Measurements from ENCODE around the gene USP43. TPM values are rescaled to one million over a fixed set of nuclear protein-coding genes. Genes with fewer than 3 reads are reported as not detected.

The USP43 gene
- polyA plus RNA-seq, 3 donors = 0.21 to 3.3 (median 0.79) TPM

DNA sequence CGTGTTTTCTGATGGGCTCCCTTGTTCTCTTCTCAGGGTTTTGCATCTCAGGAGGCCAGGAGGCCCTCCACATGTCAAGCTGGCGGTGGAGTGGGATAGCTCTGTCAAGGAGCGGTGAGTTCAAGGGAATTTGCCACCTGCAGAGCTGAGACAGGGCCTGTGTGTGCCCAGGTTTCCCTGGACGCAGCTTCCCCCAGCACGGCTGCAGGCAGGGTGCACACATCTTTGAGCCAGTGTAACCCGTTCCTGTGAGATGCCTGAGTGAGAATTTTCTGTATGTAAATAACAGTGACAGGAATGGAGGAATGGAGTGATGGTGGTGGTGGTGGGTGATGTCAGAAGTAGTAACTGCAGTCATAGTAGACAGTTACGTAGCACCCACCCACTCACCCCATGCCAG is 54.8 kb downstream of the USP43 start:
- WGBS, 3 donors = 92 to 95% (median 93%) methylated on average over 7 of the region's 7 CpGs

DNA sequence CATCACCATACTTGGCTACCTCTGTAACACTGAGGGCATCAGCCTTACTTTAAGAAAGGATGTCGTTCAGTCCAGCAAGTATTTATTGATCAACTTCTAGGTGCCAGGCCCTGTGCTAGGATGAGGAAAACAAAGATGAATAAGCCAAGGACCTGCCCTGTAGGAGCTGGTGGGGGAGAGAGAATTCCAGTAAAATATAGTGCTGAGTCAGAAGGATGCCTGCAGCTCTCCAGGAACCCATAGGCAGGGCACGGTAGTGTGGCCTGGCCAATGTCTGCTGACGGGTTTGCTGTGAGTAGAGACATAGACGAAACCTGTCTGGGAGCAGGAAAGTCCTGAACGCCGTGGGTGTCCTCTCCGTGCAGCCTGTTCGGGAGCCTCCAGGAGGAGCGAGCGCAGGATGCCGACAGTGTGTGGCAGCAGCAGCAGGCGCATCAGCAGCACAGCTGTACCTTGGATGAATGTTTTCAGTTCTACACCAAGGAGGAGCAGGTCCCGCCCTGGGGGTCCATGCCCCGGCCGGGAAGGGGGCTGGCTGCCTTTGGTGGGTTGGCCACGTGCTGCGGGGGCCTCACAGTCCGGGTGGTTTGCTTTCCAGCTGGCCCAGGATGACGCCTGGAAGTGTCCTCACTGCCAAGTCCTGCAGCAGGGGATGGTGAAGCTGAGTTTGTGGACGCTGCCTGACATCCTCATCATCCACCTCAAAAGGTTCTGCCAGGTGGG is 55.6 kb downstream of the USP43 start:
- 71 to 92% (median 72%) methylated on average over 19 to 20 of the region's 20 CpGs for WGBS, 3 donors
- H3K27ac ChIP-seq (ENCODE audit: low read depth, low read length) = no peak overlapping the region

More for the DNA sequence above, 54.8 kb downstream of the USP43 start:
- no peak overlapping the region for H3K27ac ChIP-seq (ENCODE audit: low read depth, low read length)

DNA sequence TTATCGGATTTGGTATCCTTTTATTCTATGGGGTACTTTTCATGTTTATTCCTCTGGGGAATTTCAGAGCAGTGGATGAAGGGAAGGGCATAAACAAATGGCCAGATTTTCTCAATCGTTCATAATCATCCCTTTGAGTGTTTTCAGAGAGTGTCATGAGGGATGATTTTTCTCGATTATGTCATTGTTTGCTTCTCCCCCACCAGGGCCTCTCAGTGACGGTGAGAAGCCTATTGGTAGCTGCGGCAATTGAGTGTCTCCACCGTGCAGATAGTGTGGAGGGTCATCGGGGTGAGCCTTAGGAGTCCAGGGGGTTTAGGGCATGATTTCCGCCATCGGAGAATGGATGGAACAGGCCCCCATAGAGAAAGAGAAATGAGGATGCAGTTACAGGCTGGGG is 57.2 kb downstream of the USP43 start:
- 78 to 83% (median 81%) methylated on average over 9 of the region's 9 CpGs for WGBS, 3 donors
- H3K27ac ChIP-seq (ENCODE audit: low read depth, low read length) = no peak overlapping the region

DNA sequence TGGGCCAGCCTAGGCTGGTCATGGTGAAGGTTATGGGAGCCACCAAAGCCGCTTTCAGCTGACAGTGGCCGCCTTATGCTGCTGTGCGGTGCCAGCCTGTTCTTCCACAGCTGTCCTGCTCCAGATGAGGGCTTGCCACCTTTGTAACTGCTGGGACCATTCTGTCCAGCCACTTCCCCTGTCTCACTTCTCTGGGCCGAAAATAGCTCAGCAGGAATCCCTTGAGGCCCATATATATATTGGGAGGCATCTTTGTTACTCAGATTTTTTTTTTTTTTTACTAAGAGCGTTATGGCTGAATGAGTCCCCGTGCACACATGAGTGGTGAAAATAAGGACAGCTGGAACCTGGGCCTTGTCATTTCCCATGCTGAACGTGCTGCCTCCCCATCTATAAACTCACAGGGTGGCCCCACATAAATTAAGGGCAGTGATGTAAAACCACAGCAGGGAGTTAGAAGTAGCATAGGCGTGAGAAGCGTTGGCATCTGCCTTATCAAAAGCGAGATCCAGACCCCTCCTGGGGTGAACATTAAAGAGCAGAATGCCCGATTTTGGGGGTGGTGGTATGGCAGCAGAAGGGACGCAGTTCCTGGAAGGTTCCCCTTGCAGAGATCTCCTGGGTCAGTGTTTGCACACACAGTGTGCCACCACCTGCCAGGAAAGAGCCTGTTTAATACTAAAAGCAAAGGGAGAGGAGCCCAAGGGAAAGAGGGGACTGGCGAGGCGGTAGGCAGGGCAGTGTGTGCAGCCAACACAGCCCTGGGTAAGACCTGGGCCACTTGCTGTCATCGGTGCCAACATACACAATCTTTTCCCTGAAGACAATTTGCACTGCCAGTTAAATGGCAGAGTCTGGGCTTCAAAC is 57.8 kb downstream of the USP43 start:
- H3K27ac ChIP-seq (ENCODE audit: low read depth, low read length) = no peak overlapping the region
- 85 to 91% (median 86%) methylated on average over 15 of the region's 15 CpGs for WGBS, 3 donors

DNA sequence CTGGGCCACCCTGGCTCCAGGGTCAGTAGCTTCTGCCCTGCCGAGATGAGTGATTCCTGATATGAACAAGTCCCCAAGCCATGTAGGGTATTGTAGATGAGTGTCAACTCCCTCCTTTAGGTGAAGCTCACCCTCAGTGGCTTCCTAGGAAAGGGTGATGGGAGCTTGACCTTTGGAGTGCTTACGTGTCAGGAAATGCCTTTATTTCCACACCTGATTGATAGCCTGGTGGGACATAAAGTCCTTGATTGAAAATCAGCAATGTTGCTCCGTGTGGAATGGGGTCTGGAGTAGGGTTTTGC is 58.4 kb downstream of the USP43 start:
- WGBS, 3 donors = 75 to 81% (median 76%) methylated on average over 3 of the region's 3 CpGs
- H3K27ac ChIP-seq (ENCODE audit: low read depth, low read length) = no peak overlapping the region

DNA sequence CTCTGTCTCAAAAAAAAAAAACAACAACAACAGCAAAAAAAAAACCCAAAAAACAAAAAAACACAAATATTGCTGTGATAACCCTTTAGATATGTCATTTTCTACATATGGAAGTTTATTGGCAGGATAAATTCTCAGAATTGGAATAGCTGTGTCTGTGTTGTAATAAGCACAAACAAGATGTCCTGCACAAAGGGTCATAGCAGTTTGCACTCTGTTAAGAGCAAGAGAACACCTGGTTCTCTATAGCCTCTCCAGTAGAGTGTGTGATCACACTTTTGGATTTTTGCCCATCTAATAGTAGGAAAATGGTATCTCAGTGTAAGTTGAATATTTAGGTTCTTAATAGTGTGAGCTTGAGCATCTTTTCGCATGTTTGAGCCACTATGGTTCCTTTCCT is 60.4 kb downstream of the USP43 start:
- 96 to 100% (median 100%) methylated on average over 1 of the region's 1 CpG for WGBS, 3 donors
- no peak overlapping the region for H3K27ac ChIP-seq (ENCODE audit: low read depth, low read length)

DNA sequence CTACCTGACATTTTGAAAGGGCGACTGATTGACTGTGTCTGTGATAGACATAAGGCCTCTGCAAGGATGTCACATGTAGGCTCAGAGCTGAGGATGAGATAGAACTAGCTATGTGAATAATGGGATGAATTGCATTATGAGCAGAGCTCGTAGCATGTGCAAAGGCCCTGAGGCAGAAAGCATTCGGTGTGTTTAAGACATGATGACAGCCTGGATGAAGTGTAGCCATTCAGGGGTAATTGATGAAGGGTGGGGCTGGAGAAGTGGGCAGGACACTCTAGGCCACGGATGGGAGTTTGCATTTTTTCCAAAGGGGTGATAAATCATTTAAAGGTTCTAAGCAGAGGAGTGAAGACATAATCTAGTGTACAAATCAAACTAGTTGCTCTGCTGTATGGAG is 62.6 kb downstream of the USP43 start:
- H3K27ac ChIP-seq (ENCODE audit: low read depth, low read length) = no peak overlapping the region
- 88 to 92% (median 91%) methylated on average over 4 of the region's 4 CpGs for WGBS, 3 donors

DNA sequence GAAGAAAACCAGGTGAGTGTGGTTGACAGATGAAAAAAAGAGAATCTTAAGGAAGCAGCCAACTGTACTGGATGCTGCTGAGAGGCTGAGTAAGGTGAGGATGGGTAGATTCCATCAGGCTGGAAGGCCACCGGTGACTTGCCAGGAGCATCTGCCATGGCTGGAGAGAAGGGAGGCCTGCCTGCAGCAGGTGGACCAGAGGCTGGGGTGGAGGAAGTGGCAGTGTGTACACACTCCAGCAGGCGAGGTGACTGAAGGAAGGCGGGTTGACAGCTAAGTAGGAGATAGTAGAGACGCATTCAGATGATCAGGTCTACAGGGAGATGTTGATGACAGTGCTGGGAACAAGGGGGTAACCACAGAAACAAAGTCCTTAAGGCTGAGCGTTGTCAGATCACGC is 69.5 kb downstream of the USP43 start:
- H3K27ac ChIP-seq (ENCODE audit: low read depth, low read length) = no peak overlapping the region
- WGBS, 3 donors = 85 to 90% (median 89%) methylated on average over 6 of the region's 6 CpGs

DNA sequence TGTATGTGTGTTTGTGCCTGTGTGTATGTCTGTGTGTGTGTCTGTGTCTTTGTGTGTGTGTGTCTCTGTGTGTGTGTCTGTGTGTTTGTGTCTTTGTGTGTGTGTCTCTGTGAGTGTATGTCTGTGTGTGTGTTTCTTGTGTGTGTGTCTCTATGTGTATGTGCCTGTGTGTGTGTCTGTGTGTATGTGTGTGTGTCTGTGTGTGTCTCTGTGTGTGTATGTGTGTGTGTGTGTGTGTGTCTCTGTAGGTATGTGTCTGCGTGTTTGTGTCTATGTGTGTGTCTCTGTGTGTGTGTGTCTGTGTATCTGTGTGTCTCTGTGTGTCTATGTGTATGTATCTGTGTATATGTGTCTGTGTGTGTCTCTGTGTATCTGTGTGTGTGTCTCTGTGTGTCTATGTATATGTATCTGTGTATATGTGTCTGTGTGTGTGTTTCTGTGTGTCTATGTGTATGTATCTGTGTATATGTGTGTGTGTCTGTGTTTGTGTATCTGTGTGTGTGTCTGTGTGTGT is 70.2 kb downstream of the USP43 start:
- no peak overlapping the region for H3K27ac ChIP-seq (ENCODE audit: low read depth, low read length)
- 90 to 100% (median 96%) methylated on average over 1 of the region's 1 CpG for WGBS, 3 donors

DNA sequence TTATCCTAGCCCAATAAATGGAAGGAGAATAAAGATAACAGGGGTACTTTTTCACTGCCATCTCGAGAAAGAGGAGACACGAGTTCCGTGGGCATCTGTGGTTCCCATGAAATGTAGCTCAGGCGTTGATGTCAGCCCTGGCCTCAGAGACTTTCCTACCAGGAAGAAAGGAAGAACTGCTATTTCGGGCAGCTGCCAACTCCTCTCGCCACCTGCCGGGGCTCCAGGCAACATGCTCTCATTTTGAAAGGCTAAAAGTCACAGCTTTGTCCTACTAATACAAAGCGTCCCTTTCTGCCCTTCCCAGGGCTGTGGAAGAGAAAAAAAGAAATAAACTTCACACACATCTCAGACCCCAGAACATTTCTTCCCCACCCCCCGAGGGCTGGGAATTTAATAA is 80.3 kb downstream of the USP43 start:
- WGBS, 3 donors = 36 to 76% (median 38%) methylated on average over 9 of the region's 9 CpGs
- H3K27ac ChIP-seq (ENCODE audit: low read depth, low read length) = no peak overlapping the region

DNA sequence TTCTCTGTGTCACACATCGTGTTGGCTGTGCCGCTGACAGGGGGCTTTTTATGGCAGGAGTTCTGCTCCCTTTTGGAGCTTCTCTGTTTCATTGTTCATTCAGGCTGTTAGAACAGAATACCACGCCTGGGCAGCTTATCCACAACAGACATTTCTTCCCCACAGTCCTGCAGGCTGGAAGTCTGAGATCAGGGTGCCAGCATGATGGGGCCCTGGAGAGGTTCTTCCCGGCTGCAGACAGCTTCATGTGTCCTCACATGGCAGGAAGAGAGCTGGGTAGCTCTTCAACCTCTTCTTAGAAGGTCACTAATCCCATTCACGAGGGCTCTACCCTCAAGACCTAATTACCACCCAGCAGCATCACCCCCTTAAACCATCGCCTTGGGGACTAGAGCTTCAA is 81.0 kb downstream of the USP43 start:
- WGBS, 3 donors = 60 to 75% (median 70%) methylated on average over 6 of the region's 6 CpGs
- no peak overlapping the region for H3K27ac ChIP-seq (ENCODE audit: low read depth, low read length)

DNA sequence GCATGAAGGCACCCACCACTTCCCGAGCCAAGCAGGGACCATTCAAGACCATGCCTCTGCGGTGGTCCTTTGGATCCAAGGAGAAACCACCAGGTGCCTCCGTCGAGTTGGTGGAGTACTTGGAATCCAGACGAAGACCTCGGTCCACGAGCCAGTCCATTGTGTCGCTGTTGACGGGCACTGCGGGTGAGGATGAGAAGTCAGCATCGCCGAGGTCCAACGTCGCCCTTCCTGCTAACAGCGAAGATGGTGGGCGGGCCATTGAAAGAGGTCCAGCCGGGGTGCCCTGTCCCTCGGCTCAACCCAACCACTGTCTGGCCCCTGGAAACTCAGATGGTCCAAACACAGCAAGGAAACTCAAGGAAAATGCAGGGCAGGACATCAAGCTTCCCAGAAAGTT is 82.7 kb downstream of the USP43 start:
- 90 to 92% (median 91%) methylated on average over 18 of the region's 18 CpGs for WGBS, 3 donors
- no peak overlapping the region for H3K27ac ChIP-seq (ENCODE audit: low read depth, low read length)

DNA sequence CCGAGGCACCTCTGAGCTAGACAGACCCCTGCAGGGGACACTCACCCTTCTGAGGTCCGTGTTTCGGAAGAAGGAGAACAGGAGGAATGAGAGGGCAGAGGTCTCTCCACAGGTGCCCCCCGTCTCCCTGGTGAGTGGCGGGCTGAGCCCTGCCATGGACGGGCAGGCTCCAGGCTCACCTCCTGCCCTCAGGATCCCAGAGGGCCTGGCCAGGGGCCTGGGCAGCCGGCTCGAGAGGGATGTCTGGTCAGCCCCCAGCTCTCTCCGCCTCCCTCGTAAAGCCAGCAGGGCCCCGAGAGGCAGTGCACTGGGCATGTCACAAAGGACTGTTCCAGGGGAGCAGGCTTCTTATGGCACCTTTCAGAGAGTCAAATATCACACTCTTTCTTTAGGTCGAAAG is 83.2 kb downstream of the USP43 start:
- WGBS, 3 donors = 66 to 85% (median 76%) methylated on average over 9 to 12 of the region's 12 CpGs
- H3K27ac ChIP-seq (ENCODE audit: low read depth, low read length) = no peak overlapping the region

DNA sequence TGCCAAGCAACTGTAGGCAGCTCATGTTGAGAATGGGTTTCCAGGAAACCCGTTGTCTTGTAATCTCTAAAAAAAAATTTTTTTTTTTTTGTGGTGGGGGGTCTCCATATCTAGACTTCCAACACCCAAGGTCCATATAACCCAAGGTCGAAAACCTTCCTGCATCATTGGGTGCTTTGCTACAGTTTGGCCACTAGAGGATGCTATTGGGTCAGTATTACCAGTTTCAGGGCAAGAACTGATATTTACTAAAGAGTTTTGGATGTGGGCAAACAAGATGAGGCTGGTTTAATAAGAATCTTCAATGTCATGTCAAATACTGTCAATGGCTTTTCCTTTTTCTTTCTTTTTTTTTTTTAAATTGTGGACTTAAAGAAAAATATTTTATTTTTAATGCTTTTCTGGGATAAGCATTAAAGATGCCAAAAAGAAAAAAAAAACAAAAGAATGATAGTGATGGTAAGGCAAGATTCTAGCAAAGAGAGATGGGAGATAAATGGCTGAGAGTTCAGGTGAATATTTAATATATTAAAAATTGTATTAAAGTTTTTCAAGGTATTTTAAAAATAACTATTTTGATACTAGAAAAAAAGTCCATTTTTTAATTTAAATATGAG is 83.8 kb downstream of the USP43 start:
- H3K27ac ChIP-seq (ENCODE audit: low read depth, low read length) = no peak overlapping the region
- 3 to 6% (median 5%) methylated on average over 2 of the region's 2 CpGs for WGBS, 3 donors

DNA sequence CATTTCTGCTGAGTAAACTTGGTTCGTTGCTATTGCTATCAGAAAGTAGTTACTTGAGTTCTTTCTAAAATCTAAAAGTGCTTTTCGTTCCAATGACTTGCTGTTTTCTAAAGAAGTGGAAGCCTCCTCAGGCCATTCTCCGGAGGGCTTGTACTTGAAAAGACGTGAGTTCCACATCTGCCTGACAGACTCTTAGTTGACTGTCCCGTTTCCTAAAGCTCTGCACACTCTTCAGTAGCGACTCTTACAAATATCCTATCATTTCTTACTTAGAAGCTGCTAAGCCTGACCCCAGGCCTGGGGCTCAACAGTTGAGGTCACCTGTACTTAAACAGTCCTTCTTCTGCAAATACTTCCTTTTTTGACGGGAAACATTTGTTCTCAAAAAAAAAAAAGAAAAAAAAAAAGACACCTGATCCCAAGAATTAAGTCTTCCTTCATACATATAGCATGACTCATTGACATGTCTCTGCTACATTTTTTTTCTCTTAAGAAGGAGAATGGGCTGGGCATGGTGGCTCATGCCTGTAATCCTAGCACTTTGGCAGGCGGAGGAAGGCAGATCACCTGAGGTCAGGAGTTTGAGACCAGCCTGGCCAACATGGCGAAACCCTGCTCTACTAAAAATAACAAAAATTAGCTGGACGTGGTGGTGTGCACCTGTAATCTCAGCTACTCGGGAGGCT is 84.6 kb downstream of the USP43 start:
- WGBS, 3 donors = 77 to 93% (median 80%) methylated on average over 11 of the region's 11 CpGs
- H3K27ac ChIP-seq (ENCODE audit: low read depth, low read length) = no peak overlapping the region

DNA sequence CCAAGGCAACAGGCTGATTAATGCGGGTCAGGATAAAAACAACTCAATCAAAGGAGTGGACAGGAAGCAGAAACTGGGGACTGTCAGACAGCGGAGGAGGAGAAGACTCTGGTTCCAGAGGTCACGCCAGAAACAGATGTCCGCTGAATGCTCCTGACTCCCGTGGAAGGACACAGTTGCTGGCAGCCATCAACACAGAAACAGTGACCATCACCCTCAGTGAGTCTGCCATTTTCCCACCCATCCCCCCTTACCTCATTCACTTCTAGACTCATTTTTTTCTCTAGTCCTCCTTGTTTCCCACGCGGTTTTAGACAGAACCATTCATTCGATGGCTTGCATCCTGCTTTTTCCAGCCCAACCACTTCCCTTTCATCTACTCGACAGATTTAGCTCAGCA is 105.2 kb downstream of the USP43 start:
- no peak overlapping the region for H3K27ac ChIP-seq (ENCODE audit: low read depth, low read length)
- 24 to 59% (median 30%) methylated on average over 9 of the region's 9 CpGs for WGBS, 3 donors

DNA sequence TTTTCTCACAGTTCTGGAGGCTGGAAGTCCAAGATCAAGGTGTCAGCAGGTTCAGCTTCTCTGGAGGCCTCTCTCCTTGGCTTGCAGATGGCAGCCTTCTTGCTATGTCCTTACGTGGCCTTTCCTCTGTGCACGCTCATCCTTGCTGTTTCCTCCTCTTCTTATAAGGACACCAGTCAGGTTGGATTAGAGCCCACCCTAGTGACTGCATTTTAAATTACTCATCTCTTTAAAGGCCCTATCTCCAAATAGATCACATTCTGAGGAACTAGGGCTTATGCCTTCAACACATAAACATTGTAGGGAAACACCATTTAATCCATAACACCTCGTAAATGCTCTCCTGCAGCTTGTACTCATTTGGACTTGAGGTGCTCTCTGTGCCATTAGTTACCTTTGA is 109.8 kb downstream of the USP43 start:
- 68 to 80% (median 72%) methylated on average over 3 of the region's 3 CpGs for WGBS, 3 donors
- H3K27ac ChIP-seq (ENCODE audit: low read depth, low read length) = no peak overlapping the region

DNA sequence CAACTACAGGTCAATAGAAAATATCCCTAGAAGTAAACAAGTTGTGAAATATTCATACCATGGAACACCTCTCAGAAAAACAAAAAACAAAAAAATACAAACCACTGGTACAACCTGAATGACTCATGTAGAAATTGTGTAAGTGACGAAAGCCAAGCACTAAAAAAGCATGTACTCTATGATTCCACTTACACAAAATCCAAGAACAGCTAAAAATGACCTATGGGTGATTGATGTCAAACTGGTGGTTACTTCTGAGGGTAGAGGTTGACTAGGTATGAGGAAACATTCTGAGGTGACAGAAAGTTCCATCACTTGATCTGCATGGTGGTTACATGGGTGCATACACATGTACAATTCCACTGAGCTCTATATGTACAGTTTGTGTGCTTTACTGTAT is 114.9 kb downstream of the USP43 start:
- WGBS, 3 donors = 76 to 90% (median 85%) methylated on average over 1 of the region's 1 CpG
- no peak overlapping the region for H3K27ac ChIP-seq (ENCODE audit: low read depth, low read length)

DNA sequence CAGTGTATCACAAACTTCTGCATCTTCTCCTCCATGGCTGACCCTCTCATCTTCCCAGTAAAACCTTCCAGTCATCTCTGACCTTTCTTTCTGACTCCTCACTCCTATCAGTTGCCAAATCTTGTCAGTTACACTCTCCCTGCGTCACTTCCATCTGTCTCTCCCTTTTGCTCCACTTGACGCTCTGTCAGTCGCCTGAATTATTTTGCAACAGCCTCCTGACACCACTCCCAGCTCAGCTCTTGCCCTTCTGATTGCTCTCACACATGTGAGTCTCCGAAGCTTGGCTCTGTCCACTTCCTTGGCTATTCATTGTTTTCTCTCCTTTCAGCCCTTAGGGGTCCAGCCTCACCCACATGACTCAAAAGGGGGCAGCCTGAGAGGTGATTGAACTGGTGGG is 118.3 kb downstream of the USP43 start:
- 34 to 43% (median 40%) methylated on average over 4 of the region's 4 CpGs for WGBS, 3 donors
- H3K27ac ChIP-seq (ENCODE audit: low read depth, low read length) = no peak overlapping the region

Data from adipose tissue (tissue), 3 donors.